Lower leg skin (tissue), 4 donors: Measurements from ENCODE around the gene TAF7. TPM values are rescaled to one million over a fixed set of nuclear protein-coding genes. Genes with fewer than 3 reads are reported as not detected.
"Not testable (repeated sequence)": the region's sequence is repeated elsewhere in the genome, so short reads cannot be mapped to it uniquely, and the experiment has no call there.

ENCODE experiments used
- DNase-seq, 2 donors: peaks; one replicate each; pipeline ENCODE4 v3.0.0-alpha.2; 2019; ENCODE audit warnings: low spot score in 2 of 2
- H3K4me3 ChIP-seq: fragments of 200-600 bp; sonication (generic); 2 replicates; pipeline ENCODE4 v1.5.1; 2017; ENCODE audit warnings: mild to moderate bottlenecking, low read depth; ENCODE audit not compliant: poor library complexity, severe bottlenecking
- POLR2A ChIP-seq, 2 donors: fragments of 450-650 bp; IDR thresholded peaks; one replicate each; pipeline ENCODE4 v1.6.1; 2016 to 2017; ENCODE audit warnings: antibody characterized with exemption in 2 of 2, mild to moderate bottlenecking in 1 of 2, moderate library complexity in 1 of 2
- WGBS, 2 donors: methylation state at CpG; one replicate each; pipeline ENCODE4 v1.1.5; 2018; 5-methylcytosine and 5-hydroxymethylcytosine counted together
- intact Hi-C: fragments of 100-400 bp; cut with DNase I; formaldehyde crosslinking; loops from one replicate; pipeline ENCODE4 v1.15.0; 2023; ENCODE audit warnings: low total_unique reads
- total RNA-seq, 4 donors: library from RNA; depleted of rRNA; stranded (reverse); fragments of >200 nt; gene quantifications; one replicate each; pipeline ENCODE4 v1.1.0, GENCODE V29; 2016
- TF ChIP-seq, protein P1 (sequence below), 3 donors: fragments of 450-650 bp; IDR thresholded peaks; one replicate each; pipeline ENCODE4 v1.5.1; 2016; ENCODE audit warnings: antibody characterized with exemption in 3 of 3, mild to moderate bottlenecking in 3 of 3, moderate library complexity in 2 of 3

The TAF7 gene
- total RNA-seq, 4 donors from 2014 or later = 46.9 to 76.0 (median 64.9) TPM

DNA sequence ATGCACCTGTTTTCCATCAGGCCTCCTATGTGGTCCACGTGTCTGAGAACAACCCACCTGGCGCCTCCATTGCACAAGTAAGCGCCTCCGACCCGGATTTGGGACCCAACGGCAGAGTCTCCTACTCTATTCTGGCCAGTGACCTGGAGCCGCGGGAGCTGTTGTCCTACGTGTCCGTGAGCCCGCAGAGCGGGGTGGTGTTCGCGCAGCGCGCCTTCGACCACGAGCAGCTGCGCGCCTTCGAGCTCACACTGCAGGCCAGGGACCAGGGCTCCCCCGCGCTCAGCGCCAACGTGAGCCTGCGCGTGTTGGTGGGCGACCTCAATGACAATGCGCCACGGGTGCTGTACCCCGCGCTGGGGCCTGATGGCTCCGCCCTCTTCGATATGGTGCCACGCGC, 31.0 kb upstream of the TAF7 start:
- DNase-seq = no peak
- 40 to 50% methylated on average over 17 to 22 of the region's 36 CpGs for WGBS, 2 donors
- no peak for TF ChIP-seq POLR2A (IDR thresholded peaks at IDR 0.05)
- TF ChIP-seq, protein P1, sequence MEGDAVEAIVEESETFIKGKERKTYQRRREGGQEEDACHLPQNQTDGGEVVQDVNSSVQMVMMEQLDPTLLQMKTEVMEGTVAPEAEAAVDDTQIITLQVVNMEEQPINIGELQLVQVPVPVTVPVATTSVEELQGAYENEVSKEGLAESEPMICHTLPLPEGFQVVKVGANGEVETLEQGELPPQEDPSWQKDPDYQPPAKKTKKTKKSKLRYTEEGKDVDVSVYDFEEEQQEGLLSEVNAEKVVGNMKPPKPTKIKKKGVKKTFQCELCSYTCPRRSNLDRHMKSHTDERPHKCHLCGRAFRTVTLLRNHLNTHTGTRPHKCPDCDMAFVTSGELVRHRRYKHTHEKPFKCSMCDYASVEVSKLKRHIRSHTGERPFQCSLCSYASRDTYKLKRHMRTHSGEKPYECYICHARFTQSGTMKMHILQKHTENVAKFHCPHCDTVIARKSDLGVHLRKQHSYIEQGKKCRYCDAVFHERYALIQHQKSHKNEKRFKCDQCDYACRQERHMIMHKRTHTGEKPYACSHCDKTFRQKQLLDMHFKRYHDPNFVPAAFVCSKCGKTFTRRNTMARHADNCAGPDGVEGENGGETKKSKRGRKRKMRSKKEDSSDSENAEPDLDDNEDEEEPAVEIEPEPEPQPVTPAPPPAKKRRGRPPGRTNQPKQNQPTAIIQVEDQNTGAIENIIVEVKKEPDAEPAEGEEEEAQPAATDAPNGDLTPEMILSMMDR (IDR thresholded peaks at IDR 0.05) = no peak
- intact Hi-C loops = no loop called here
- no peak overlapping the region for H3K4me3 ChIP-seq

DNA sequence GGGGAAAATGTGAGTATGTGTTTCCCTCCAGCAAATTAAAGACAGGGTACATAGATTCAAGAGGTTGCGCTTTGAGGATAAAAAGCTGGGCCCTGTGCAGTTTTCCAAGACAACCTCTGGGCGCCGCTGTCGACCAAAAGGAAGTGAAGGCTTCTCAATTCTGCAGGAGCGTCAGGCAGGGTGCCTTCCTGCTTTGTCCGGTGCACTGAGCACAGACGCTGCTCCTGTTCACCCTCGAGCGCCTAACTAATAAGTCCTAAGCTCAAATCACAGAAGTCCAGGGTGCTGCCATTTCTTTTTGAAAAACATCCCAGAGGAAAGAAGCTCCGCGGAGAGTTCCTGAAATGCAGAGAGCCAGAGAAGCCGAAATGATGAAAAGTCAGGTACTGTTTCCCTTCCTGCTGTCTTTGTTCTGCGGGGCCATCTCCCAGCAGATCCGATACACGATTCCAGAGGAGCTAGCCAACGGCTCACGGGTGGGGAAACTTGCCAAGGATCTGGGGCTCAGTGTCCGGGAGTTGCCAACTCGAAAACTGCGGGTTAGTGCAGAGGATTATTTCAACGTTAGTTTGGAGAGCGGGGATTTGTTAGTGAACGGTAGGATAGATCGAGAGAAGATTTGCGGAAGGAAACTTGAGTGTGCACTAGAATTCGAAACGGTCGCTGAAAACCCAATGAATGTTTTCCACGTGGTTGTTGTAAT, 29.5 kb upstream of the TAF7 start, which contains the start of gene PCDHGB1:
Gene PCDHGB1 (plus strand): TSS at position 183 of the 703 bp plus-strand sequence. CDS start 162 bp downstream, at position 345.
- peak in 1 of 2 donors; percentile 82 for DNase-seq
- intact Hi-C loops = loop anchor here (2.0 kb wide), 1 partner anchor 49 kb away; no protein-coding TSS in a partner anchor
- no peak for TF ChIP-seq POLR2A (IDR thresholded peaks at IDR 0.05)
- TF ChIP-seq, protein P1 (IDR thresholded peaks at IDR 0.05) = no peak
- 21 to 25% methylated on average over 29 of the region's 29 CpGs for WGBS, 2 donors
- no peak within 1 kb of the TSS for H3K4me3 ChIP-seq

DNA sequence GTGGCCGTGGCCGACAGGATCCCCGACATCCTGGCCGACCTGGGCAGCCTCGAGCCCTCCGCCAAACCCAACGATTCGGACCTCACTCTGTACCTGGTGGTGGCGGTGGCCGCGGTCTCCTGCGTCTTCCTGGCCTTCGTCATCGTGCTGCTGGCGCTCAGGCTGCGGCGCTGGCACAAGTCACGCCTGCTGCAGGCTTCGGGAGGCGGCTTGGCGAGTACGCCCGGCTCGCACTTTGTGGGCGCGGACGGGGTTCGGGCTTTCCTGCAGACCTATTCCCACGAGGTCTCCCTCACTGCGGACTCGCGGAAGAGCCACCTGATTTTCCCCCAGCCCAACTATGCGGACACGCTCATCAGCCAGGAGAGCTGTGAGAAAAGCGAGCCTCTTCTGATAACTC, 25.4 kb upstream of the TAF7 start:
- H3K4me3 ChIP-seq, DNase-seq, intact Hi-C loops: not testable (repeated sequence)
- 50 to 60% methylated on average over 12 to 20 of the region's 35 CpGs for WGBS, 2 donors

DNA sequence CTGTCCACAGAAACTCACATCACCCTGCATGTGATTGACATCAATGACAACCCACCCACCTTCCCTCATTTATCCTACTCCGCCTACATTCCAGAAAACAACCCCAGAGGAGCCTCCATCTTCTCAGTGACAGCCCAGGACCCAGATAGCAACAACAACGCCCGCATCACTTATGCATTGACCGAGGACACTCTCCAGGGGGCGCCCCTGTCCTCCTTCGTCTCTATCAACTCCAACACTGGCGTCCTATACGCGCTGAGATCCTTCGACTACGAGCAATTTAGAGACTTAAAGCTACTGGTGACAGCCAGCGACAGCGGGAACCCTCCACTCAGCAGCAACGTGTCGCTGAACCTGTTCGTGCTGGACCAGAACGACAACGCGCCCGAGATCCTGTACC, 24.7 kb upstream of the TAF7 start:
- intact Hi-C loops = no loop called here
- no peak for DNase-seq
- WGBS, 2 donors = 36% methylated on average over 20 of the region's 20 CpGs
- TF ChIP-seq POLR2A (IDR thresholded peaks at IDR 0.05) = no peak
- TF ChIP-seq, protein P1 (IDR thresholded peaks at IDR 0.05) = no peak
- H3K4me3 ChIP-seq = no peak overlapping the region

DNA sequence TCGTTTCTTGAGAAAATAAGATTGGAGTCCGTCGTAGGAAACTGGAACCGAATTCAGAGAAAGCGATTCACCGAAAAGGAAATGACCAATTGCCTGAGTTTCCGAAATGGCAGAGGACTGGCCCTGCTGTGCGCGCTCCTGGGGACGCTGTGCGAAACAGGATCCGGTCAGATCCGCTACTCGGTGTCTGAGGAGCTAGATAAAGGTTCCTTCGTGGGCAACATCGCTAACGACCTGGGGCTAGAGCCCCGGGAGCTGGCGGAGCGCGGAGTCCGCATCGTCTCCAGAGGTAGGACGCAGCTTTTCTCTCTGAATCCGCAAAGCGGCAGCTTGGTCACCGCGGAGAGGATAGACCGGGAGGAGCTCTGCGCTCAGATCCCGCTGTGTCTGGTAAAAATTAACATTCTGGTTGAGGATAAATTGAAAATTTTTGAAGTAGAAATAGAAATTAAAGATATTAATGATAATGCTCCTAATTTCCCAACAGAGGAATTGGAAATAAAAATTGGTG, 23.4 kb upstream of the TAF7 start:
- TF ChIP-seq, protein P1 (IDR thresholded peaks at IDR 0.05) = no peak
- TF ChIP-seq POLR2A (IDR thresholded peaks at IDR 0.05) = no peak
- H3K4me3 ChIP-seq = no peak overlapping the region
- intact Hi-C loops = no loop called here
- WGBS, 2 donors = 24 to 26% methylated on average over 31 of the region's 31 CpGs
- no peak for DNase-seq

DNA sequence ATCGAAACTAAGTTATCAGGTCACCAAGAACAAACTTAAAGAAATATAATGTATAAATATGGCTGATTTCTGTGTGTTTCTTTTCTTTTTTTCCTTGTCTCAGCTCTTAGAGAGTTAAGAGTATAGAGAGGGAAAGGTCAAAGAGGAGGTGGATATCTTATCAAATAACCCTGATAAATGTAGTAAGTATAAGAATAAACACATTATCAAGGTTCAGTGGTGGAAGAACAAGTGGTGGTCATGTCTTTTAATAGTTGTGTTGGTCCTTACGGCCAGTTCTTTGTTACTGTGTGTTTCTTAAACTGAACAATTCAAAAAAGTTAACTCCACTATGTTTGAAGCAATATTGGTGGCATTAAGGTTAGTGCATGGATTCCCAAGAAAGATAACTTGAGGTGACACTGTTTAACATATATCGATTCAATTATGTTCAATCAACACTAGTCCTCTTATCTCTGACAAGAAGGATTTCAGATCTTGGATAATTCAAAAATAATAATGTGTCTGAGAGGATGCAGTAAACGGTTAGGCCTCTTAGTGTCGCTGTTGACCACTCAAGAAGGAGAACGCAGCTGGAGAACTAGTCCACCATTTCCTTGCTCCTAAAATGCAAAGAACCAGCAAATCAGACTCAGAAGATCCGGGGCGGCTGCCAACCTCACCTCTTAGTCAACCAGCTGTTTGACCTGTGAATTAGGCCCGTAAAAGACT, 22.8 kb upstream of the TAF7 start, which contains the start of gene PCDHGA3:
Gene PCDHGA3 (plus strand): TSS at position 588 of the 711 bp plus-strand sequence. CDS start 205 bp downstream, outside the sequence.
- H3K4me3 ChIP-seq = no peak within 1 kb of the TSS
- DNase-seq = no peak
- TF ChIP-seq POLR2A (IDR thresholded peaks at IDR 0.05) = no peak
- TF ChIP-seq, protein P1 (IDR thresholded peaks at IDR 0.05) = no peak
- intact Hi-C loops = no loop called here
- 23 to 31% methylated on average over 9 of the region's 9 CpGs for WGBS, 2 donors
